ENCODE data around the gene ATG2B. TPM values are rescaled to one million over a fixed set of nuclear protein-coding genes. Genes with fewer than 3 reads are reported as not detected.

The ATG2B gene
- total and polyA plus RNA-seq, 8 donors, result 19.5 to 44.1 (median 32.6) TPM

DNA sequence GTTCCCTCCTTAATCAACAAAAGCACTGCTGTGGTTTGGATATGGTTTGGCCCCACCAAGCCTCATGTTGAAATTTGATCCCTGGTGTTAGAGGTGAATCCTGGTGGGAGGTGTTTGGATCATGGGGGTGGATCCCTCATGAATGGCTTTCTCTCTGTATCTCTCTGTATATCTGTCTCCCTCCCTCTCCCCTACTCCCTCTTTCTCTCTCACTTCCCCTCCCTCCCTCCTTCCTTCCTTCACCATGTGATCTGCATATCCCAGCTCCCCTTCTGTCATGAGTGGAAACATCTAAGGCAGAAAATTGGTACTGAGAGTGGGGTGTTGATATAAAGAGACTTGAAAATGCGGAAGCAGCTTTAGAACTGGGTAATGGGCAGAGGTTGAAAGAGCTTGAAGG is 5.4 kb upstream of the ATG2B start:
- Histone ChIP-seq H3K4me1 (peaks cover 0 to 21% of the 10 kb centered on the region in 2 donors), H3K9me3 (no peaks in the 10 kb centered on the region), H3K4me3 (no peak overlapping the region), H3K27me3 (no peaks in the 10 kb centered on the region), H3K36me3 (no peaks in the 10 kb centered on the region), H3K27ac (no peak overlapping the region)
- intact Hi-C loops (cut with DNase I), result no loop called here
- TF ChIP-seq, protein P1, sequence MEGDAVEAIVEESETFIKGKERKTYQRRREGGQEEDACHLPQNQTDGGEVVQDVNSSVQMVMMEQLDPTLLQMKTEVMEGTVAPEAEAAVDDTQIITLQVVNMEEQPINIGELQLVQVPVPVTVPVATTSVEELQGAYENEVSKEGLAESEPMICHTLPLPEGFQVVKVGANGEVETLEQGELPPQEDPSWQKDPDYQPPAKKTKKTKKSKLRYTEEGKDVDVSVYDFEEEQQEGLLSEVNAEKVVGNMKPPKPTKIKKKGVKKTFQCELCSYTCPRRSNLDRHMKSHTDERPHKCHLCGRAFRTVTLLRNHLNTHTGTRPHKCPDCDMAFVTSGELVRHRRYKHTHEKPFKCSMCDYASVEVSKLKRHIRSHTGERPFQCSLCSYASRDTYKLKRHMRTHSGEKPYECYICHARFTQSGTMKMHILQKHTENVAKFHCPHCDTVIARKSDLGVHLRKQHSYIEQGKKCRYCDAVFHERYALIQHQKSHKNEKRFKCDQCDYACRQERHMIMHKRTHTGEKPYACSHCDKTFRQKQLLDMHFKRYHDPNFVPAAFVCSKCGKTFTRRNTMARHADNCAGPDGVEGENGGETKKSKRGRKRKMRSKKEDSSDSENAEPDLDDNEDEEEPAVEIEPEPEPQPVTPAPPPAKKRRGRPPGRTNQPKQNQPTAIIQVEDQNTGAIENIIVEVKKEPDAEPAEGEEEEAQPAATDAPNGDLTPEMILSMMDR (IDR thresholded peaks at IDR 0.05), result no peak
- DNase-seq, result no peak
- ATAC-seq, result no peak

DNA sequence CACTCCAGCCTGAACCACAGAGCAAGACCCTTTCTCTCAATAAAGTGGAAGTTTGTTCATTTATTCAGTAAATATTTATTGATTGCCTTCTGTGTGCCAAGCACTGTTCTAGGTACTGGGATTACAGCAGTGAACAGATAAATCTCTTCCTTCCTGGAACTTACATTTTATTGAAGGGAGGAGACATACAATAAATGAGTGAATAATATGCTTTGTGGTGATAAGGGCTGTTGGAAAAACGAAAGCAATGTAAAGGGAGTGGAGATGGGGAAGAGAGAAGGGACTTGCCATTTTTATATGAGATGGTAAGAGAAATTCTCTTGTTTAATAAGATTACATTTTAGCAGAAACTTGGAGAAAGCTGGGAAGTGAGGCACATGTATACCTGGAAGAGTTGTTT is 1.8 kb upstream of the ATG2B start:
- Histone ChIP-seq H3K27me3 (no peaks in the 10 kb centered on the region), H3K4me1 (peaks cover 14 to 46% of the 10 kb centered on the region in 2 donors), H3K9me3 (no peaks in the 10 kb centered on the region), H3K4me3 (no peak overlapping the region), H3K27ac (no peak overlapping the region), H3K36me3 (no peaks in the 10 kb centered on the region)
- ATAC-seq (no peak), DNase-seq (no peak)
- intact Hi-C loops (cut with DNase I), result no loop called here
- TF ChIP-seq, protein P1 (IDR thresholded peaks at IDR 0.05), result no peak

DNA sequence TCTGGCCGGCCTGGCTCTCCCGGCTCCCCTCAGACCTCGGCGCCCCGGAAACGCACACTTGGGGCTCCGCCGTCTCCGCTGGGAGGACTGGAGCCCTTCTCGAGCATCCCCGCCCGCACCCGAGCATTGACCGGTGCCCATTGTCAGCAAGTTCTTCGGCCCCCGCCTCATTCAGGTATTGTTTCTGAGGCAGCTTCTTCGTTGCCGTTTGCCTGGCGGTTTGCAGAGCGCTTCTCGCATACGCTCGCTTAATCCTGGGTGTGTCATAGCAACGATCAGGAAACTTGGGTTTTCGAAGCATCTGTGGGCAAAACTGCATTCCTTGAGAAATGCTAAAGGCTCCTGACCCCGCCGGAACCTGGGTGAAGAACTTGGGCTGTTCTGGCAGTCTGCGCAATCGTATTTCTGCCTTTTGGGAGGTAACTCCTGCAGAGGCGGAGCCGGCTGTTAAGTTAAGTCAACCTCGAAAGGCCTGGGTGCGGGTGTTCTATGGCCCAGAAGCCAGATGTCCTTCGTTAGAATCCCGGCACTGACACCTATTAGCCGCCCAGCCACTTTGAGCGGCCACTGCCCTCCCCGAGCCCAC is 703 bp upstream of the ATG2B start:
- peak; percentile 65 for ATAC-seq
- Histone ChIP-seq H3K36me3 (no peaks in the 10 kb centered on the region), H3K27me3 (no peaks in the 10 kb centered on the region), H3K4me1 (peaks cover 14 to 55% of the 10 kb centered on the region in 2 donors), H3K27ac (peak overlapping the region; percentile 76 to 92), H3K4me3 (peak overlapping the region; percentile 79 to 90), H3K9me3 (no peaks in the 10 kb centered on the region)
- peak; percentile 24 to 75 (median 46) for DNase-seq
- intact Hi-C loops (cut with DNase I), result no loop called here
- TF ChIP-seq, protein P1 (IDR thresholded peaks at IDR 0.05), result no peak

DNA sequence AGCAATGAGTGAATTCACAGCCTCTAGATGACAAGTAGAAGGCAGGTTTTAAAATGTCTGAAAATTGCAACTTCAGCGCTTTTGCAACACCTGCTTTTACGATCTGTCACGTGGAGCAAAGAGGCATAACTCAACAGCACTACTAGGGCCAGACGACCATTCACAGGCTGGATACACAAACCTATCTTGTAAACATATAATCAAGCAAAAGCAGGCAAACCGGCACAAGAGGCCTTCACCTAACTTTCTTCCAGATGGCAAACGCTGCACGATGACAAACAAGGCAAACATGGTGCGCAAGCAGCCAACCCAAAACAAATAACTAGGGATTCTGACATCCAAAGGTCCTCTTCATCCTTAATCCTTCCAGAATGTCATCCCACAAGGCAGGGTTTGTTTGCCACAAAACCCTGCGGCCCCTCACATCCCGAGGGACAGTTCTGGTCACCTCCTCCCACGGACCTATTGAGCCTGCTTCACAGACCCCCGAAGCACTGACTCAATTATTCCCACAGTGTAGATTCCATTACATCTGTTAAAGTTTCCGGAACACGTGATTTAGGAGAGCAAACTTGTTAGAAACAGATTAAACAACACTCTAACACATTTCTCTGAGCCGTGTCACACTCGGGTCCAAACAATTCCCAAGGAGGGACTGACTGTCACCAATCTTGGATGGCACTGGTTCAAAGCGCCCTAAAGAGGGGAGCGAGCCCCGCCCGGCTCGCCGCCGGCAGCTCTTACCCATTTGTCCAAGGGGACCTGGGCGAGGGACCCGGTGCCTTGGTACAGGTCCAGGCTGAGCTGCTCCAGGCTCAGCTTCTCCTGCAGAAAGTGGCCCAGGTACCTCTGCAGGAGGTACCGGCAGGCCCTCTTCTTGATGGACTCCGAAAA is 823 bp downstream of the ATG2B start:
- Histone ChIP-seq H3K27me3 (no peaks in the 10 kb centered on the region), H3K9me3 (no peaks in the 10 kb centered on the region), H3K27ac (peak overlapping the region; percentile 92 to 93), H3K4me1 (peaks cover 14 to 55% of the 10 kb centered on the region in 2 donors), H3K36me3 (no peaks in the 10 kb centered on the region), H3K4me3 (peak overlapping the region; percentile 79 to 90)
- intact Hi-C loops (cut with DNase I), result no loop called here
- DNase-seq (peak; percentile 17 to 85 (median 42)), ATAC-seq (peak; percentile 39)
- TF ChIP-seq, protein P1 (IDR thresholded peaks at IDR 0.05), result no peak

DNA sequence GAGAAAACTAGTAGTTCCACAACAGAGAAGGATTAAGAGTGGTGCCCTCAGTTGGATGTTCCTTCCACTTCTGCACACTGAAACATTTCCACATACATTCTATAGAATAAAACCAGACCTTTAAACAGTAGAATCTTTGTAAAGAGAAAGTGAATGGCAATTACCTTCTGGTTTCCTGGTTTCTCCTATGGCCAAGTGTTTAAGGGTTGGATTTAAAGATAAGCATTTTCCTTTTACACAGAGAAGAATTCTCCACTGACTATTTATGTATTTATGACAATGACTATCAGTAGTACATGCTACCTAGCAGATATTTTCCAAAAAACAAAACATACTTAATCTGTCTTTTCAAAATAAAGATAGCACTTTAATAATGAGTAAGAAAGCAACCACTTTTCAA is 3.2 kb downstream of the ATG2B start:
- H3K27me3 ChIP-seq, result no peaks in the 10 kb centered on the region
- ATAC-seq, result no peak
- intact Hi-C loops (cut with DNase I), result no loop called here
- no peaks in the 10 kb centered on the region for H3K9me3 ChIP-seq
- TF ChIP-seq, protein P1 (IDR thresholded peaks at IDR 0.05), result no peak
- no peak for DNase-seq
- H3K36me3 ChIP-seq, result no peaks in the 10 kb centered on the region
- peaks cover 14 to 45% of the 10 kb centered on the region in 2 donors for H3K4me1 ChIP-seq
- H3K27ac ChIP-seq, result no peak overlapping the region
- no peak overlapping the region for H3K4me3 ChIP-seq

Data from left lung (tissue), 10 donors.